Measurements from ENCODE around the gene MTUS2.

The MTUS2 gene

DNA sequence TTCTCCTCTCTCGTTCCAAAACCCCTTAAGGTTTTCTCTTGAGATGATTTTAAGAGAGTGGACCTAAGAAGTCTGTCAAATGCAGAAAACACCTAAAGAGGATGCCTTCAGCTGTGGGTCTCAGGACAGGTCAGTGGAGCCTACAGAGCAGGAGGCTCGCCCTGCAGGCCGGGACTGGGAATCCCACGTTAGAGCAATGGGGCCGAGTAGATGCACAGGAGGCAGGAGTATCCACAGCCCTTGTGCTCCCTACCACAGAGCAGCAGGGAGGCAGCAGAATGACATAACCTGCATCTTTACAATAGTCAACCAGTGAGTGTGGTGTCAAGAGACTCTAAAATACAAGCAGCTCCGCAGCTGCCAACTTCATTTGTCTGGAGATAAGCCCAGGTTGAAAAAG, 229.4 kb downstream of the MTUS2 start:
- no peak overlapping the region for H3K4me3 Mint-ChIP-seq
- H3K27me3 Mint-ChIP-seq = peaks cover 10 to 11% of the 10 kb centered on the region in 2 donors
- H3K36me3 Mint-ChIP-seq = no peaks in the 10 kb centered on the region
- H3K4me1 Mint-ChIP-seq = no peaks in the 10 kb centered on the region
- DNase-seq = no peak
- no peak overlapping the region for H3K27ac Mint-ChIP-seq
- H3K9me3 Mint-ChIP-seq = peaks cover 7 to 9% of the 10 kb centered on the region in 2 donors
- no peak for ATAC-seq (replicated peaks)

DNA sequence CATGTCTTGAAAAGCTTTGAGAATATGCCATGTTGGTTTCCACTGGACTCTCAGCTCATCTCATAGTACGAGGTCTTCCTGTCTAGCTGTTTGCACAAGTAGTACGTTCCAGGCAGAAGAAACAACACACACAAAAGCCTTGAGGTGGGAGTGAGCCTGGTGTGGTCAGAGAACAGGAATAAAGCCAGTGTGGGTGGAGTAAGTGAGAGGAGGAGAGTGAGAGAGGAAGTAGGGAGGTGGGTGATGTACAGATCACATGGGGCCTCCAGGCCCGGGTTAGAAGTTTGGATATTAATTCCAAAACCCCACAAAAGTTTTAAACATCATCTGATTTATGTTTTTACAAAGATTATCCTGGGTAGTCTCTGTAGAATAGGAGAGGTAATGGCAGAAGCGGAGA, 230.6 kb downstream of the MTUS2 start:
- H3K4me1 Mint-ChIP-seq = no peaks in the 10 kb centered on the region
- H3K9me3 Mint-ChIP-seq = peaks cover 9% of the 10 kb centered on the region in 2 donors
- no peak overlapping the region for H3K4me3 Mint-ChIP-seq
- DNase-seq (no peak), ATAC-seq (replicated peaks) (no peak)
- no peaks in the 10 kb centered on the region for H3K36me3 Mint-ChIP-seq
- no peak overlapping the region for H3K27ac Mint-ChIP-seq
- peaks cover 11 to 14% of the 10 kb centered on the region in 2 donors for H3K27me3 Mint-ChIP-seq

DNA sequence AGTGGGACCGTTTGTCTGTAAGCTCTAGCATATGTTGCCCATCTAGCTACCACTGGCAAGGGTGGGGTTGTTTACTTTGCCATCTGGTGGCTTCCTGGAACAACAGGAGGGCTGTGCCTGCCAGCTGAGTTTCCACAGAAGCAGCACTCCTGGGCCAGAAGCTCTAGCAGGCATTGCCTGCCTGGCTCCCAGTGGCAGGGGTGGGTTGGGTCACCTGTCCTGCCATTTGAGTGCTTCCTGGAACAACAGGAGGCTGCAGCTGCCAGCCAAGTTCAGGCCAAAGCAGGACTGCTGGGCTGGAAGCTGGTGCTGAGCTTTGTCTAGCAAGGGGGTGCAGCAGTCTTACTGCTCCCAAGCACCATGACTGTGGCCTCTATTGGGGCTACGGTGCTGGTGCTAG, 239.7 kb downstream of the MTUS2 start:
- no peak for ATAC-seq (replicated peaks)
- no peak overlapping the region for H3K27ac Mint-ChIP-seq
- no peak overlapping the region for H3K4me3 Mint-ChIP-seq
- peaks cover 27 to 30% of the 10 kb centered on the region in 2 donors for H3K9me3 Mint-ChIP-seq
- H3K4me1 Mint-ChIP-seq = no peaks in the 10 kb centered on the region
- no peak for DNase-seq
- peaks cover 2 to 9% of the 10 kb centered on the region in 2 donors for H3K36me3 Mint-ChIP-seq
- peaks cover 12 to 27% of the 10 kb centered on the region in 2 donors for H3K27me3 Mint-ChIP-seq

DNA sequence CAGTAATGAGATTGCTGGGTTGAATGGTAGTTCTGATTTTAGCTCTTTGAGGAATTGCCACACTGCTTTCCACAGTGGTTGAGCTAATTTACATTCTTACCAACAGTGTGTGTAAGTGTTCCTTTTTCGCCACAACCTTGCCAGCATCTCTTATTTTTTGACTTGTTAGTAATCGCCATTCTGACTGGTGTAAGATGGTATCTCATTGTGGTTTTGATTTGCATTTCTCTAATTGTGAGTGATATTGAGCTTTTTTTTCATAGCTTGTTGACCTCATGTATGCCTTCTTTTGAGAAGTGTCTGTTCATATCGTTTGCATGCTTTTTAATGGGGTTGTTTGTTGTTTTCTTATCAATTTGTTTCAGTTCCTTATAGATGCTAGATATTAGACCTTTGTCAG, 245.0 kb downstream of the MTUS2 start:
- no peak overlapping the region for H3K4me3 Mint-ChIP-seq
- no peaks in the 10 kb centered on the region for H3K36me3 Mint-ChIP-seq
- peaks cover 0 to 1% of the 10 kb centered on the region in 2 donors for H3K9me3 Mint-ChIP-seq
- H3K27me3 Mint-ChIP-seq = peaks cover 4 to 17% of the 10 kb centered on the region in 2 donors
- peaks cover 0 to 2% of the 10 kb centered on the region in 2 donors for H3K4me1 Mint-ChIP-seq
- DNase-seq = no peak
- H3K27ac Mint-ChIP-seq = no peak overlapping the region
- ATAC-seq (replicated peaks) = peak; percentile 31 to 55

DNA sequence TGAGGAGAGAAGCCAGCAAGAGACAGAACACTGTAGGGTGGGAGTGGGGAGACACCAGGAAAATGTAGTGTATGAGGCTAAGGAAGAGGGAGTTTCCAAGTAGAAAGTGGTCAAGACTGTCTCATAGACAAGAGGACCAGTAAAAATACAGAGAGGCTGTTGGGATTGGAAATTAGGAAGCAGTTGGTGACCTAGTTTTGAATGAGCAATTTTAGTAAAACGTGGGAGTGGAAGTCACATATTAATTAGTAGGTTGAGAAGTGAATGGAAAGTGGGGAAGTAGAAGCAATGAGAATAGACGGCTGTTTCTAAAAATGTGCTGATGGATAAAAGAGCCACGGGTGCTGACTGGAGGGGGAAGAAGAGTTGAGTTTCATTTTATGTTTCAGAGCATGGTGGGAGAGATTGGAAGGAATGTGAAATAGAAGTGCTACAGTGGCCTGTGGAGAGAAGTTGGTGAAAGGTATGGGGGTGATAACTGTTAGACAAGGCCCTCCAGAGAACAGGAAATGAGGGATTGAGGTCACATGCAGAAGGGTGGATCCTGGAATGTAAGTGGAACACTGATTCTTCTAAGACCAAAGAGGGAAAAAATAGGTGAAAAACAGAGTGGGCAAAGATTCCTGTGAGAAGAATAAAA, 247.3 kb downstream of the MTUS2 start:
- no peak for ATAC-seq (replicated peaks)
- Mint-ChIP-seq H3K27me3 (peaks cover 6 to 10% of the 10 kb centered on the region in 2 donors), H3K27ac (no peak overlapping the region), H3K4me3 (no peak overlapping the region), H3K4me1 (peaks cover 0 to 2% of the 10 kb centered on the region in 2 donors), H3K36me3 (no peaks in the 10 kb centered on the region), H3K9me3 (no peaks in the 10 kb centered on the region)
- DNase-seq = no peak

DNA sequence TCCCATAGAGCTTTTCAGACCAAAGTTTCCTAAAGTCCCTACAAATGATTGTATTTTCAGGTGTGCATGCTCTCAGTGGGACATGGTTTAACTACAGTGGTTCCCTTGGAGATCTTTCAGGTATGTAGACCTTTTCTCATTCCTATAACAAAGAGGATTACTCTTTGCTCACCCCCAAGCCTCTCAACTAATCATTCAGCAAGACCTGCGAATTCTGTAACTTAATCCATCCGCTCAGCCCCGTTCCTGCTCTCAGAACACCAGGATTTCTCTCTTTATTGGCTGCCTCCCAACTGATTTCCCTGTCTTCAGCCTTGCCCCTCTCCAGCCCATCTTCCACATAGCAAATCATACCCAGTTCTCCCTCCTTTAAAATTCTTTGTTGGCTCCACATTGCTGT, 253.6 kb downstream of the MTUS2 start:
- peaks cover 19 to 32% of the 10 kb centered on the region in 2 donors for H3K27me3 Mint-ChIP-seq
- no peak overlapping the region for H3K27ac Mint-ChIP-seq
- DNase-seq (no peak), ATAC-seq (replicated peaks) (no peak)
- no peaks in the 10 kb centered on the region for H3K36me3 Mint-ChIP-seq
- no peaks in the 10 kb centered on the region for H3K4me1 Mint-ChIP-seq
- no peak overlapping the region for H3K4me3 Mint-ChIP-seq
- no peaks in the 10 kb centered on the region for H3K9me3 Mint-ChIP-seq

DNA sequence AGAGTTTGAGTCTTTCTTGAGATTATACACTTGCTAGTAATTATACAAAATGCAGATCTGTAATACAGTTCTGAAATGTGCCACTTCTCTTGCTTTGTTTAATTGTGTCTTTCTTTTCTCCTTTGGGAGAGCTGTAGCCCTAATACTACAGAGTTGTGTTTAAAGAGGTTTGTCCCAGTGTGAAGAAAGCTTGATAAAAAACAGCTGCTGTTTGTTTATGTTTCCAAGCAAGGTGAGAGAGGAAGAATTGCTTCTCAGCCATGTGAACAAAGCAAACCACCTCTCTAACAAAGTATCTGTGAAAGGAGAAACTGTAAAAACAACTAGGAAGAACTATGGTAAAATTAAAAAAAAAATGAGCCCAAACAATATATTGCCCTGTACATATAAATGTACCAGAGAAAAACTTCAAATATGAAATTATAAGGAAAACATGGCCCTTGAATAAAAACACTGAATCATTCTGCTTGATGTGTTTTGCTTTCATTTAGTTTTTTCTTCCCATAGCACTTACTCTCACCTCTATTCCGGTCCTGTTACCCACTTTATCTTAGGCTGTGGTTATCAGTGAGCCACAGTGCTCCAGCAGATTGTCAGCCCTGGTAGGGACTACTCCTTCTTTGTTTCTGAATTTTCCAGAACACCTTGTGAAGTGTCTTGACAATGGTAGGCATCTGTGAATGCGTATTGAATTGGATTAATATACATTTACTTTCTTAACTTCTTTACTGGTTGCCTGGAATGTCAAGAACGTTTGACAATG, 257.1 kb downstream of the MTUS2 start:
- H3K4me3 Mint-ChIP-seq = no peak overlapping the region
- DNase-seq = no peak
- no peak for ATAC-seq (replicated peaks)
- H3K4me1 Mint-ChIP-seq = peaks cover 7 to 13% of the 10 kb centered on the region in 2 donors
- peaks cover 13 to 25% of the 10 kb centered on the region in 2 donors for H3K27me3 Mint-ChIP-seq
- peaks cover 0 to 1% of the 10 kb centered on the region in 2 donors for H3K9me3 Mint-ChIP-seq
- H3K27ac Mint-ChIP-seq = no peak overlapping the region
- H3K36me3 Mint-ChIP-seq = no peaks in the 10 kb centered on the region

DNA sequence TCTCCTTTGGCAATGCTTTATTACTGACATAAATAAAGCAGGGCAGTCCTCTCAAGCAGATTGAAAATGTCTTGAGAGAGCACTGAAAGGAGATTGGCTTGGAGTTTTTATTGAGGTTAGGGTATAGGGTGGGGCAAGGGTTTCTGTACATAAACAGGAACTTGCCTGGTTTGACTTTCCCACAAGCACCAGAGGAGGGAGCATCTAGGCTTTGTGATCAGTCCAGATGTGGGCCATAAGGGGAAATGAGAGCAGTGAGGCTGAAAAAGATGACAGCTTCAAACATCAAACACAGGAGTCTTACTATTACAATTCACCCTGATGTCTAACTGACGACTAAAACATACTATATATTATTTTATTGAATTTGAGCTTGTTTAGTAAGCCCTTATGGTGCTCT, 260.9 kb downstream of the MTUS2 start:
- H3K27ac Mint-ChIP-seq = no peak overlapping the region
- no peak overlapping the region for H3K4me3 Mint-ChIP-seq
- DNase-seq (peak; percentile 47), ATAC-seq (replicated peaks) (peak; percentile 100)
- H3K4me1 Mint-ChIP-seq = peaks cover 7 to 13% of the 10 kb centered on the region in 2 donors
- no peaks in the 10 kb centered on the region for H3K27me3 Mint-ChIP-seq
- peaks cover 0 to 4% of the 10 kb centered on the region in 2 donors for H3K9me3 Mint-ChIP-seq
- no peaks in the 10 kb centered on the region for H3K36me3 Mint-ChIP-seq

DNA sequence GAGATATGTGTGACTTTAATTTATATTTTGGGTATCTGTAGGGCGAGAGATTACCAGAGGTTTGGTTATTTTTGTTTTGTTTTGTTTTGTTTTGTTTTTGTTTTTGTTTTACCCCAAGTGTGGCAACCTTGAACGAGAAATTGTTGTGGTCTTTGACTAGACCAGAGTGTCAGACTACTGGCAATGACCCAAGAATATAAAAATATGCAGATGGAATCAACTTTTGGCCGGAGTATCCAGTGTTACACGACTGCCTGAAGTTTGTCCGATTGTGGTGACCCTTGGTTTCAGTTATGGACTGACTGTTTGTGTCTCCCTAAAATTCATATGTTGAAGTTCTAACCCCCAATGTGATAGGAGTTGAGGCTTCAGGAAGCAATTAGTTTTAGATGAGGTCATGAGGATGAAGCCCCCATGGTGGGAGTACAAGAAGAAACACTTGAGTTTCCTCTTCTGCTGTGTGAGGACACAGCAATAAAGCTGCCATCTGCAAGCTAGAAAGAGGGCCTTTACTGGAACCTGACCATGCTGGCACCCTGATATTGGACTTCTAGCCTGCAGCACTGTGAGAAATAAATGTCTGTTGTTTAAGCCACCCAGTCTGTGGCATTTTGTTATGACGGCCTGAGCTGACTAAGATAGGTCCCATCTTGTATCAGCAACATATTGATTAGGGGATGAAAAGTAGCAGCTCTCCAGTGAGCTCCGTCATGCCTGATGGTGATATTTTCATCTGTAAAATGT, 261.7 kb downstream of the MTUS2 start:
- peaks cover 0 to 4% of the 10 kb centered on the region in 2 donors for H3K9me3 Mint-ChIP-seq
- no peak for ATAC-seq (replicated peaks)
- H3K4me3 Mint-ChIP-seq = no peak overlapping the region
- H3K4me1 Mint-ChIP-seq = peaks cover 7 to 13% of the 10 kb centered on the region in 2 donors
- no peak for DNase-seq
- no peak overlapping the region for H3K27ac Mint-ChIP-seq
- no peaks in the 10 kb centered on the region for H3K36me3 Mint-ChIP-seq
- no peaks in the 10 kb centered on the region for H3K27me3 Mint-ChIP-seq

DNA sequence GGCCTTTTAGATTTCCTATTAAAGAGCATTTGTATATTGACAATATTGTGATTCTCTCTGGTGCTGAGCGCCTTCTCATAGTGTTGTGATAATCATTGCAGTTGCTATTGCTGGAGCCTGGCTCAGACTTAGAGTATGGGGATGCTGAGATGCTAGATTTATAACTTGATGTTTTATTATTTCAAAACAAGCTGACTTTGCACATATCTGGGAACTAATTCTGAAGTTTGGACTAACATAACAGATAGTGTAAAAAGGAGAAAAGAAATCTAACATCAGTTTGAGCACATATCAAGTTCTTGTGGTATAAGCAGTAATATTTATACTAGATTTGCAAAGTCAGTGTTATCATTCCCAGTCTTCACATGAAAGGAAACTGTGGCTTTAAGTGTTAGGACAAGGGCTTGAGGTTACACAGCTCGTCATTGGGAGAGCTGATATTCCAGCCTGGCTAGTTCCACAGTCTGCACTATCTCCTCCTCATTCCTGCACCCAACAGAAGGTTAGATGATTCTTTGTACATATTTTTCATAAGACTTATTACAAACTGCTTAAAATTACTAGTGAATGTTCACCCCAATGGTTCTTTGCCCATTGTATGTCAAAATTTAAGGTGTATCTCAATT, 279.8 kb downstream of the MTUS2 start:
- H3K27ac Mint-ChIP-seq = no peak overlapping the region
- no peaks in the 10 kb centered on the region for H3K36me3 Mint-ChIP-seq
- peaks cover 6 to 21% of the 10 kb centered on the region in 2 donors for H3K27me3 Mint-ChIP-seq
- peaks cover 3 to 4% of the 10 kb centered on the region in 2 donors for H3K9me3 Mint-ChIP-seq
- H3K4me1 Mint-ChIP-seq = no peaks in the 10 kb centered on the region
- ATAC-seq (replicated peaks) = no peak
- H3K4me3 Mint-ChIP-seq = no peak overlapping the region
- no peak for DNase-seq

DNA sequence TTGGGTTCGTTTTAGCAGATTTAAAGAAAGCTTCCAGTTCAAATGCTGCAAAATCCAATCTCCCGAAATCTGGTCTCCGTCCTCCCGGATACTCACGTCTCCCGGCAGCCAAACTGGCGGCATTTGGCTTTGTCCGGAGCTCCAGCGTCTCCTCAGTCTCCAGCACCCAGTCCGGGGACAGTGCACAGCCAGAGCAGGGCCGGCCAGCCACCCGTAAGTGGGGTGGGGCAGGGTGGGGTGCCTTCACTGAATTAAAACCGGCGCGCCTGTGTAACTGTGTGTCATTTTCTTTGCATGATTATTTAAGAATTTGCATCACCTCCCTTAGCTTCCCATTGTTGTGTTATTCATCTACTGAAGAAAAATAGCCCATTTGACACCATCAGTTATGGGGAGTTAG, 280.6 kb downstream of the MTUS2 start:
- no peaks in the 10 kb centered on the region for H3K4me1 Mint-ChIP-seq
- DNase-seq (no peak), ATAC-seq (replicated peaks) (no peak)
- no peaks in the 10 kb centered on the region for H3K36me3 Mint-ChIP-seq
- H3K9me3 Mint-ChIP-seq = peaks cover 3 to 4% of the 10 kb centered on the region in 2 donors
- no peak overlapping the region for H3K27ac Mint-ChIP-seq
- no peak overlapping the region for H3K4me3 Mint-ChIP-seq
- peaks cover 6 to 21% of the 10 kb centered on the region in 2 donors for H3K27me3 Mint-ChIP-seq

DNA sequence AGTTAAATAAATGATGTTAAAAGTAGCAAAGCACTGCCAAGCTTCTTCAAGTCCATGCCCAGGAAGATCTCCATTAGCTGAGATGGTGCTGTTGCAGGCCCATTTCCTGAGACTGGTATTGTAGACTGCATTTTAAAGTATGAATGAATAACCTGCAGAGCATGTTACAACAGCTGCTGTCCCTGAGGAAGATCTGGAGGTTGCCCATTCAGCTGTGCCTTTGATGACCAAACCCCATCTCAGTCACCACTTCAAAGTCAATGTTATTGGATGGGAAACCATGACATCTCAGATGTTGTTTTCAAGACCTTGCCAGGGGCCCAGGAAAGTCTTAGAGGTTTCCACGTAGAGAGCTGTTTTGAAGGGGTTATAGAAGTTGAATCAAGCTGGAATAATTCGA, 281.3 kb downstream of the MTUS2 start:
- Mint-ChIP-seq H3K4me3 (no peak overlapping the region), H3K36me3 (no peaks in the 10 kb centered on the region), H3K4me1 (no peaks in the 10 kb centered on the region), H3K9me3 (peaks cover 3 to 4% of the 10 kb centered on the region in 2 donors), H3K27me3 (peaks cover 6 to 16% of the 10 kb centered on the region in 2 donors), H3K27ac (no peak overlapping the region)
- no peak for ATAC-seq (replicated peaks)
- DNase-seq = no peak

DNA sequence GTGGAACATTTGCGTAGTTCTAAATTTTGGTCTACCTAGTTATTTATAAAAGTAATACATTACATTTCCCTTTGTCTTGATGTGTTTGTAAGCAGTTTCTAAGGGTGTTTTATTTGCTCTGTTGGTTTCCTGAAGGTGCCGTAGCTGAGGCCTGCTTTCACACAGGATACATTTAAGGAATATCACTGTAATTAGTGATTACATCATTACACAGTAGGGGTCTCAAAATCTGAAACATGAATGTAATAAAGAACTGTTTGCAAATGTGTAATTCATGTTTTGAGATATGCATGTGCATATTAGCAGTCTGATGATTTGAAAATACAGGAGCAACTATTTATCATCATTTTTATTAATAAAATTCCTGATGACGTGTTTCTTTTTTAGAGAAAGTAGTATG, 281.8 kb downstream of the MTUS2 start:
- no peaks in the 10 kb centered on the region for H3K36me3 Mint-ChIP-seq
- no peak overlapping the region for H3K27ac Mint-ChIP-seq
- no peak overlapping the region for H3K4me3 Mint-ChIP-seq
- peaks cover 9 to 16% of the 10 kb centered on the region in 2 donors for H3K27me3 Mint-ChIP-seq
- DNase-seq = no peak
- no peak for ATAC-seq (replicated peaks)
- H3K4me1 Mint-ChIP-seq = no peaks in the 10 kb centered on the region
- peaks cover under 1 to 1% of the 10 kb centered on the region in 2 donors for H3K9me3 Mint-ChIP-seq

DNA sequence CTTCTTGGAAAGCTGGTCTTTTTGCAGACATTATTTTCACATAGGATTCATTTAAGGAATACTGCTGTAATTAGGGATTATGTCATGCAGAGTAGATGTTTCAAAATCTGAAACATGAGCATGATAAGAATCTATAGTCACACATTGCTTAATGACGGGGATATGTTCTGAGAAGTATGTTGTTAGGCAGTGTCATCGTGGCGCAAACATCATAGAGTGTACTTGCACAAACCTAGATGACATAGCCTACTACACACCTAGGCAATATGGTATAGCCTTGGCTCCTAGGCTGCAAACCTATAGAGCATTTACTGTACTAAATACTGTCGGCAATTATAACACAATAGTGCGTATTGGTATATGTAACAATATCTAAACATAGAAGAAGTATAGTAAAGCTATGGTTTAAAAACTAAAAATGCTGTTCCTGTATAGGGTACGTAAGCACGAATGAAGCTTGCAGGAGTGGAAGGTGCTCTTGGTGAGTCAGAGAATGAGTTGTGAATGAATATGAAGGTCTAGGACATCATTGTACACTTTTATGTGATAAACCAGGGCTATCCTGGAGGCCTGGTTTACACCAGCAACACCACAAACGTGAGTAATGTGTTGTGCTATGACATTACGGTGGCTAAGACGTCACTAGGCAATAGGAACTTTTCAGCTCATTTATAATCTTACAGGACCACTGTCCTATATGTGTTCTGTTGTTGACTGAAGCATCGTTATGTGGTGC, 283.1 kb downstream of the MTUS2 start:
- Mint-ChIP-seq H3K4me3 (no peak overlapping the region), H3K4me1 (no peaks in the 10 kb centered on the region), H3K36me3 (no peaks in the 10 kb centered on the region), H3K27ac (no peak overlapping the region), H3K9me3 (no peaks in the 10 kb centered on the region), H3K27me3 (peaks cover 9 to 17% of the 10 kb centered on the region in 2 donors)
- no peak for ATAC-seq (replicated peaks)
- no peak for DNase-seq
